T-helper 2 cell treated with Interferon-gamma antibody and Interleukin-4, amounts not matched to agents 100 ng/mL and 5 ng/mL, for 36 hours (primary cell): ENCODE results near the gene BBX. TPM values are rescaled to one million over a fixed set of nuclear protein-coding genes. Genes with fewer than 3 reads are reported as not detected.

Experiments used
- intact Hi-C: fragments of 100-400 bp; cut with micrococcal nuclease; formaldehyde crosslinking; loops from one replicate; pipeline ENCODE4 v1.15.1; 2023
- total RNA-seq: library from RNA; stranded (reverse); gene quantifications from 2 replicates; pipeline ENCODE4 v1.2.3, GENCODE V29; 2022

Gene BBX
- total RNA-seq, 1 donor from 2014 or later, result 28.0 TPM

- intact Hi-C loops, result no loop called here
Measured at GRCh38 chr3:107644631-107645030, 121.9 kb downstream of the BBX start.

DNA sequence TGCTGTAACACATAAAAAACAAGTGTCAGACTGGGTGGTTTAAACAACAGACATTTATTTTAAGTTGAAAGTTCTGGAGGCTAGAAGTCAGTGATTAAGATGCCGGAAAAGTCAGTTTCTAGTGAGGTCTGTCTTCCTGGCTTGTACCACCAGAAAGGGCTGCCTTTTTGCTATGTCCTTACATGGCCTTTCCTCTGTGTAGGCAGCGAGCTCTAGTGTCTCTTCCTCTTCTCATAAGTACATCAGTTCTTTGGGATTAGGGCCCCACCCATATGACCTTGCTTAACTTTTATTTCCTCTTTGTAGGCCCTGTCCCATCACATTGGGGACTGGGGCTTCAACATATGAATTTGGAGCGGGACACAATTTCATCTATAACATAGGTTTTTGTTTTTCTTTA is 128.0 kb downstream of the BBX start:
- intact Hi-C loops, result no loop called here

GRCh38 chr3:107651782-107652181 is 129.0 kb downstream of the BBX start:
- intact Hi-C loops, result no loop called here

DNA sequence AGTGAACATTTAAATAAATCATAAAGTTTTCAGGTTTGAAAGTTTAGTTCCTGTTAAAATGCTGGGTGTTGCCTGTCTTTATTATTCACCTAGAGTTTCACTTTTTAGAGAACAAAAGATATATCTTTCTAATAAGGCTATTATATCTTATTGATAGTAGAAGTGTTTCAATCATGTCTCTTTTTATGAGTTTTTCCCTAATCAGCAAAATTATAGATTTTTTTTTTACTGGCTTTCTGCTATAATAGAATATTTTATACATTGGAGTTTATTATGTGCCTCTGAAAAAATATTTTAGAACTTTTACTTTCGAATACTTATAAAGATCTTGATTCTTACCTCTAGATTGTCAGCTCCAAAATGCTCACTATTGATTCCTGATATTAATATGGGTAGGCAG is 131.5 kb downstream of the BBX start:
- intact Hi-C loops, result no loop called here

DNA sequence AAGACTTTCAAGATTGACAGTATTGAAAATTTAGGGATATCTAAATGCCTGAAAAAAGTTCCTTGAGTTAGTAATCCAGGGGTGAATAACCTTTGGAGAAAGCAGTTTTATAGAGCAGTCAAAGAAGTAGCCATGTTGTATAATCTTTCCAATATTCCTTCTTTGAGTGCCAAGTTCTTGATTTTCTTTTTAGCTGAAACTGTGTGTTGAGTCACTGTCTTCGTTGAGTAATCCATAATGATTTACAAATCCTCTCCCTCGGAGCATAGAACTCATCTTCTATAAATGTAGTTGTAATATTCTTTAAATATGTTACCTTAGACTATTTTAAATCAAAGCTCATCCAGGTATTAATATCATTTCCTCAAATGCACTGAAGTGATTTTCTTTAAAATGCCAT is 135.2 kb downstream of the BBX start:
- intact Hi-C loops, result no loop called here

DNA sequence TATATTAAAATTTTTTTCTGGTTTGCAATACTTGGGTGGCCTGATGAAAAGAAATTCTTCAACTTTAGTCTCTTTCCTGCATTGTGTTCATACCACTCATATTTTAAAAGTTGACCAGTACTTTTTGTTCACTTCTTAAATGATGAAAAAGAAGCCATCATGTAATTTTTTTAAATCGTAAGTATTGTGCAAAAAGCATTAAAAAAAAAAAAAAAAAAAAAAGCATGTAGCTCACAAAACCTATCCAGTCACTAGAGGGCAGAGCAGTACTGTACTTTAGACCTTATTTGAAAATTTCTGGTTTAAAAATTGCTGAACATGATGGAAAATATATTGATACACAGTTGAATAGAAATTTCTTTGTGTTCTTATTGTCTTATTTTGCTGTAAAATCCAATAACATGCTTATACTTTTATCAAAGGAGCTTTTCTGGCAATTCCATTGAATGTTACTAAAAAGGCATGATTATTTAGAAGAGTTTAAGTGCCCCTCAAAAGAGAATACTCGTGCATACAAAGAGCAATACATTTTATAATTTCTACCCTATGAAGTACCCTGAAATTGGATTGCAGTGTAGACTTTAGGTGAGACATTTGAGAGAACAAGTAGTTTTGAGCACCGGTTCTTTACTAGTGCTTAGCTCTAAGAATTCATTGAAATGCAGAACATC is 137.7 kb downstream of the BBX start:
- intact Hi-C loops, result loop anchor here (1.0 to 5.0 kb wide), 2 partner anchors 267 to 747 kb away; no protein-coding TSS in a partner anchor

DNA sequence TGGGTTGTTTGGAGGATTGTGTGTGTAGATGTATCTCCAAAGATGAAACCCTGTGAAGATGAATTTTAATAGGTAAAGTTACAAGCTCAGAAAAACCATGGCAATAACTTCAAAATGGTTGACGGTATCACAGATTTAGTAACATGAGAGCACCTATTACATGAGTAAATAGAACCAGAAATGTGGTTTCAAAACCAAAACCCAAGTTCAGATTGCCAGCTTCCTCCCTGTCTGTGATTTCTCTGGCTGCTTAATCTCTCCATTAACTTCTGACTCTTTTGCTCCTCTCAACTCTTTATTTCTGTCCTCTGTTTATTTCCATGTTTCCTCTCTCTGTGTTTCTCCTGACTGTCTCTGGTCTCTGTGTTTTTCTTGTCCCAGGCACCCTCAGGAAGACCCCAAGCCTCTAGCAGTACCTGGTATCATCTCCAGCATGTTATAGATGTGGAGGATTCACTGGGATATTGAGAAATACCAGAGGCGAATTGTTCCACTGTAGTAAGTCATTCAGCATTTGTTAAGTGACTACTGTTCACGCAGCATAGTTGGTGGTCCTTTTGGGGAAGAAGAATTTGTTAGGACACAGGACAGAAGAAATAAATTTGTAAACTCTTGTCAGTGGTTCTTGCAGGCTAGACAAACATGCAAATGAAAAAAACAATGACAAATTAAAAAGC is 138.8 kb downstream of the BBX start:
- intact Hi-C loops, result loop anchor here (5.0 kb wide), 1 partner anchor 746 kb away; no protein-coding TSS in a partner anchor

DNA sequence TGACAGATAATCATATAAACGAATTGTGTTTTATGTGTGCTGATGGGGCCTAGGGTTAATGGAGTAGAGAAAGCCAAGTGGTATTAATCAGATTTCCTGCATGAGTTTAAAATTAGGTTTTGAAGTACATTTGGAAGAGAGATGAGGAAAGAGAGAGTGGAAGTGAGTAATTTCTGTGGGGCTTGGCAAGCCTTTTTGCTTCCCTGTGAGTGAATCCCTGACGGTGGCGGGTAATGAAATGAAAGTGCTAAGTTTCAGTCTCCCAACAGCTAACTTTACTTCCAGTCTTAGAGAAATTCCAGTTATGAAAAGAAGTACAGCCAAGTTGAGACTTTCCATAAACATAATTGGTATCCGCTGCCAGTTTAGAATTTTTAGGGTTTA is 139.4 kb downstream of the BBX start:
- intact Hi-C loops, result loop anchor here (5.0 kb wide), 1 partner anchor 745 kb away; no protein-coding TSS in a partner anchor

- intact Hi-C loops, result loop anchor here (5.0 kb wide), 1 partner anchor 745 kb away; no protein-coding TSS in a partner anchor
Measured at GRCh38 chr3:107662586-107662985, 139.8 kb downstream of the BBX start.

DNA sequence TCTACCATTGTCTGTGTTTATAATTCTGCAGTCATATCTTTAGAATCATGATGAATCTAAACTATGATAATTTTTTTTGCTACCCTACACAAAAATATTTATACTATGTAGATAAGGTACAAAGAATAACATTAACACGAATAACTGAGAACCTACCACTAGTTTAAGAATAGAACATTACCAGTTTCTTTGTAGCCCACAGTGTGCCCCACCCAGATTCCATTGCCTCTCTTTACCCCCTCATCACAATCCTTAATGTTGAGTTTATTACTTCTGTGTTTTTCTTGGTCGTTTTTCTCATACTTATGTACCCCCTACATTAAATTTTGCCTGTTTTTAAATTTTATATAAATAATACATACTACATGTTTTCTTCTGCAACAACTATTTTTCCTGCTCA is 140.5 kb downstream of the BBX start:
- intact Hi-C loops, result loop anchor here (5.0 kb wide), 1 partner anchor 744 kb away; no protein-coding TSS in a partner anchor

GRCh38 chr3:107664614-107665013 is 141.9 kb downstream of the BBX start:
- intact Hi-C loops, result loop anchor here (5.0 kb wide), 1 partner anchor 743 kb away; no protein-coding TSS in a partner anchor

- intact Hi-C loops, result no loop called here
Measured at GRCh38 chr3:107665351-107665750, 142.6 kb downstream of the BBX start.

DNA sequence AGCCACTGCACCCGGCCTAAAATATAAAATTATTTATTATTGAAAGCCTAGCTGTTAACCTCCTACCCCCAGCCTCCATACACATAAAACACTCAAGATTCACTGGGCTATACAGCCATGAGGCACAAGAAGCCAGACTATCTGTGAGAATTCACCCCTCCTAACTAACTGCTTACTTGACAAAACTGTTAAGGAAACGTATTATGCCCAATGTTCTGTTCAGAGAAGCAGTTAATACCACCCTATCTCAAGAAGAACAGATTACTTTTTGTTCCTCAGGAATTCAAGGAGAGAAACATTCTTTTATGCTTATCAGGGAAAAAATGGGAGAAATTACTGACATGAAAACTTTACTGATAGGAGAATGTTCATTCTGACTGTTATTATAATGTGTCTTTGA is 144.1 kb downstream of the BBX start:
- intact Hi-C loops, result no loop called here

GRCh38 chr3:107668416-107668815 is 145.7 kb downstream of the BBX start:
- intact Hi-C loops, result no loop called here

DNA sequence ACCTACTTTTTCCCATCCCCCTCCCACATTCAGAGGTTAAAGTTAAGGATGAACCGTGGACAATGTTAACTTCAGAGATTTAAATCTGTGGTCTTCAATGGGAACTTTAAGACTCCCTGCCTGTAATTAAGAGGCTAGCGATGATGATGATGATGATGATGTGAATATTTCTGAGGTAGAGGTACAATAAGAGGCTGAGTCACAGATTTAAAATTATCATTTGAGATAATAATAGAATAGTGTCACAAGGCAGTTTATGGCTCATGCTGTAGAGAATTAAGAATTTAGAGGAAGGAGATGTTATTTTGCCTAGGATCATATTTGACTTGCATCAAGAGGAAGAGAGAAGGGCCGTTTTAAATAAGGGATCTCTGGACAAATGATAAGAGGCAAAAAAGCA is 146.2 kb downstream of the BBX start:
- intact Hi-C loops, result no loop called here

DNA sequence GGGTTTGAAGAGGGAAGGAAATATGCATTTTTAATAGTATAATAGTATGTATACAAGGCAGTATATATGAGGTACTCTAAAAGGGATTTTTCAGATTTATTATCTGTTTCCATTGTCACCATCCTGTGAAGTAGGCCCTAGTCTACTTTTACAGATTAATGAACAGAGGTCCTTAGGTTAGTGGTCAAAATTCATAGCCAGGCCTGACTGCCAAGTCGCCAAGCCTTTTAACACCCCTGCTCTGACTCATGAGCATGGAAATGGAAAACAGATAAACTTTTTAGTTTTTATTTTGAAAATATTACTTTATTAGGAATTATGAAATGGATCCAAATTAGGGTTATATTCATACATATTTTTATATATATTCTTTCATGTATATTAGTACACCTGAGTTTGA is 146.9 kb downstream of the BBX start:
- intact Hi-C loops, result loop anchor here (10.0 kb wide), 1 partner anchor 435 kb away; no protein-coding TSS in a partner anchor

GRCh38 chr3:107670986-107671385 is 148.2 kb downstream of the BBX start:
- intact Hi-C loops, result loop anchor here (10.0 kb wide), 1 partner anchor 436 kb away; no protein-coding TSS in a partner anchor

- intact Hi-C loops, result loop anchor here (10.0 kb wide), 1 partner anchor 440 kb away; no protein-coding TSS in a partner anchor
Measured at GRCh38 chr3:107674371-107674770, 151.6 kb downstream of the BBX start.

DNA sequence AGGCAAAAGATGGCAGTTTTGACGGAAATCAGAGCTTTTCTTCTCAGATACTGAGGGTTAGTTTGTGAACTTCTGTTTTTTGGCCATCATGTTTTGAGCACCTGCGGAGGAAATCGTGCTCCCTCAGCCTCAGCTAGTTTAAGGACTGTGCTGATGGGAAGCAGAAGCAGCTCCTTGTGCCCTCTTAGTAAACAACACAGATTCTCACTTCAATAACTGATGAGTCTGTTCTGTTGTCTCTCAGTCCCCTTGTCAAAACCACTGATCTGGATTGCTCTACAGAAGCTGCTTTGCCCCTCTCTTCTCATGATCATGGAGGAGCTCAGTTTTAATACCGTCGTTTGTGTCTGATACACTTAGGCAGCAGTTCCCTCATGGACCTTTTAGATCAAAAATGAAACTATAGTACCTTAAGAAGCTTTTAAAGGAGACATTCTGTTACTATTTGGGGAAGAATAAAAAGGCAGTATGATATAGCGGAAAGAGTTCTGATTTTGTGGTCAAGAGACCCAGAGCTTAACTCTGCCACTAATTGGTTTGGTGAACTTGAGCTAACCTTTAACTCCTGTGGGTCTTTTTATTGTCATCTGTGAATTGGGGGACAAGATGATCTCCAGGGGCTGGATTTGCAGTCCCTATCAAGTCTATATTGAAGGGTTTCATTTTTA is 152.6 kb downstream of the BBX start:
- intact Hi-C loops, result loop anchor here (10.0 kb wide), 1 partner anchor 441 kb away; no protein-coding TSS in a partner anchor

DNA sequence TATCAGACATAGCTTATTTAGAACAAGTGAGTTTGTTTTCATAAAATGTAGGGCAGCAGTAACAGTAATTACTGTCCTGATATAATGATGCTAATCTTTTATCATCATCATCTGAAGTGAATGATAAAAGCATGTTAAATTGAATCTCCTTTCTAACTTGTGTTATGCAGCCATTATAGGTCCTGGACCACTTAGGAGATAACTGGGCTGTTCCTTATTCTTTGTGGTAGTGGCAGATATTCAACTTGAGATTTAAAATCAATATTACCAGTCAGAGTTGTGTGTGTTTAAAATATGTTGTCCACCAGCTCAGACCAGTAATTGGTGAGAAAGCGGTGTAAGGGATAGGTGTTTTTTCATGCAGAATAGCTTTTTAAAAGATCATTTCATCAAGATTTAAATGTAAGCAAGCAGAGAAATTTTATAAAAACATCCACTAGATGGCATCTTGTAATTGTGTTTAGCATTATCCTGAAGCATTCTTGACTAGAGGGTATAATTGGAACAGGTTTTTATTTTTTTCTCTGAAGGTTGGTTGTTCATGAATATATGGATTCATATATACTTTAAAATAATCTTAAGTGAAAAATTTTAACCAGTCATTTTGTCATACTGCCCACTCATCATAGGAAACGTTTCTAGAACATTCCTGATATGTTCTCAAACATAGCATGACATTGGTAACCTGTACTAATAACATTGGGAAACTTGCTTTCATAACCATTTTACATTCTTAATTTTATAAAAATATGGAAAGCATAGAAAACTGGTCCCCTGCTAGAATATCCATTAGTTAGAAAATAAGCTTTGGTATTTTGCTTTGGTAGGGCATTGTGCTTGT is 153.9 kb downstream of the BBX start:
- intact Hi-C loops, result loop anchor here (2.0 to 10.0 kb wide), 3 partner anchors 64 to 442 kb away; no protein-coding TSS in a partner anchor

DNA sequence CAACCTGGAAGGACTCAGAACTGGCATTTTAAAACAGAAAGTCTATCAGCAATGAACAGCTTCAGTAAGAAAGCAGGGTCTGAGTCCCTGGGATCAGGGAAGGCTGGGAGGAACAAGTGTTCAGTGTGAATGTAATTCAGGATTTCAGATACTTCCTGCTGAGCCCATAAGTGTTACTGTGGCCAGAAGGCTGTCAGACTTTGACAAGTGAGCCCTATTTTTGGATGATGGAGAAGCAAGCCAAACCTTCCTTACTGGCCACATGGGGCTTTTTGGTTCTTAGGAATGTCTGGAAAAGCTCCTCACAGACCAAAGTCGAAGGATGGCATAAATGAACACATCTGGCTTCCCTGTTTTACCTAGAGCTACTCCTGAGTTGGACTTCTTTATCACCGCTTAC is 157.2 kb downstream of the BBX start:
- intact Hi-C loops, result loop anchor here (10.0 kb wide), 1 partner anchor 445 kb away; no protein-coding TSS in a partner anchor
